Measurements from ENCODE around the gene ZNF639. TPM values are rescaled to one million over a fixed set of nuclear protein-coding genes. Genes with fewer than 3 reads are reported as not detected.

Gene ZNF639
- polyA plus RNA-seq, 1 experiment, result 21.3 TPM

GRCh38 chr3:179347345-179348194 is 24.7 kb downstream of the ZNF639 start, which contains the start of gene MFN1:
MFN1 (plus strand) TSS chr3:179347709; CDS start chr3:179348852, 1,143 bp downstream.
- peak within 1 kb of the TSS; percentile 88 for H3K27ac ChIP-seq (ENCODE audit: low read depth, low read length)
- no peak for TF ChIP-seq CTCF (IDR thresholded peaks at IDR 0.05; ENCODE audit: low read depth, low read length)
- peak within 1 kb of the TSS; percentile 83 for H3K4me3 ChIP-seq (ENCODE audit: low read depth, low read length)
- H3K9me3 ChIP-seq (ENCODE audit: control insufficient read depth, insufficient read depth, low read length), result peaks cover 2% of the 10 kb centered on the region; the same call in 1 of the 2 replicates
- DNase-seq (ENCODE audit: low read depth, low spot score), result peak; percentile 88
- CTCF ChIA-PET, result interaction anchor here (1.0 to 1.3 kb wide), 2 partner anchors 26 to 302 kb away, joined by 6 to 7 read pairs; no protein-coding TSS in a partner anchor
- no peaks in the 10 kb centered on the region for H3K27me3 ChIP-seq (ENCODE audit: control insufficient read depth, insufficient read depth, low read length)
- POLR2A ChIA-PET, result interaction anchor here (0.7 to 1.2 kb wide), 3 partner anchors 11 to 242 kb away, joined by 3 read pairs; no protein-coding TSS in a partner anchor

- DNase-seq (ENCODE audit: low read depth, low spot score), result no peak
- ChIA-PET POLR2A (no interaction called here), CTCF (interaction anchor here (1.0 kb wide), 1 partner anchor 301 kb away, joined by 7 read pairs; no protein-coding TSS in a partner anchor)
- peak overlapping the region; percentile 83 for H3K4me3 ChIP-seq (ENCODE audit: low read depth, low read length)
- no peaks in the 10 kb centered on the region for H3K27me3 ChIP-seq (ENCODE audit: control insufficient read depth, insufficient read depth, low read length)
- H3K27ac ChIP-seq (ENCODE audit: low read depth, low read length), result no peak overlapping the region
- peaks cover 2% of the 10 kb centered on the region; the same call in 1 of the 2 replicates for H3K9me3 ChIP-seq (ENCODE audit: control insufficient read depth, insufficient read depth, low read length)
- no peak for TF ChIP-seq CTCF (IDR thresholded peaks at IDR 0.05; ENCODE audit: low read depth, low read length)
Measured at GRCh38 chr3:179348325-179349013, 25.6 kb downstream of the ZNF639 start.

GRCh38 chr3:179355996-179356395 is 33.2 kb downstream of the ZNF639 start:
- no peaks in the 10 kb centered on the region for H3K27me3 ChIP-seq (ENCODE audit: control insufficient read depth, insufficient read depth, low read length)
- POLR2A ChIA-PET, result no interaction called here
- no peak overlapping the region for H3K27ac ChIP-seq (ENCODE audit: low read depth, low read length)
- DNase-seq (ENCODE audit: low read depth, low spot score), result no peak
- CTCF ChIA-PET, result no interaction called here
- TF ChIP-seq CTCF (IDR thresholded peaks at IDR 0.05; ENCODE audit: low read depth, low read length), result no peak
- no peak overlapping the region for H3K4me3 ChIP-seq (ENCODE audit: low read depth, low read length)
- H3K9me3 ChIP-seq (ENCODE audit: control insufficient read depth, insufficient read depth, low read length), result no peaks in the 10 kb centered on the region

GRCh38 chr3:179363332-179363731 is 40.5 kb downstream of the ZNF639 start:
- no peak for TF ChIP-seq CTCF (IDR thresholded peaks at IDR 0.05; ENCODE audit: low read depth, low read length)
- CTCF ChIA-PET, result interaction anchor here (0.9 kb wide), 1 partner anchor 325 kb away, joined by 3 read pairs; no protein-coding TSS in a partner anchor

More at GRCh38 chr3:179363332-179363731, 40.5 kb downstream of the ZNF639 start:
- H3K9me3 ChIP-seq (ENCODE audit: control insufficient read depth, insufficient read depth, low read length), result no peaks in the 10 kb centered on the region
- POLR2A ChIA-PET, result no interaction called here
- H3K27me3 ChIP-seq (ENCODE audit: control insufficient read depth, insufficient read depth, low read length), result no peaks in the 10 kb centered on the region
- H3K27ac ChIP-seq (ENCODE audit: low read depth, low read length), result no peak overlapping the region
- DNase-seq (ENCODE audit: low read depth, low spot score), result no peak
- H3K4me3 ChIP-seq (ENCODE audit: low read depth, low read length), result no peak overlapping the region
